Fibroblast of lung (primary cell): ENCODE measurements around the gene AMOTL1. TPM values are rescaled to one million over a fixed set of nuclear protein-coding genes. Genes with fewer than 3 reads are reported as not detected.

Experiments
- DNase-seq, 2 donors: peaks; one replicate each; pipeline versions ENCODE4 v3.0.0 to v3.0.0-alpha.2; 2010; ENCODE audit warnings: low read depth in 2 of 2
- H2AFZ ChIP-seq: 2 replicates; pipeline ENCODE4 v1.5.1; 2012; ENCODE audit warnings: low read length, control low read depth, inconsistent platforms
- H3K27ac ChIP-seq: 2 replicates; pipeline ENCODE4 v1.5.1; 2011; ENCODE audit warnings: low read length, control low read depth; ENCODE audit not compliant: insufficient read depth
- H3K27me3 ChIP-seq: 2 replicates; pipeline ENCODE4 v1.5.1; 2011; ENCODE audit warnings: mild to moderate bottlenecking, low read length; ENCODE audit not compliant: control insufficient read depth, insufficient read depth
- H3K36me3 ChIP-seq: 2 replicates; pipeline ENCODE4 v1.5.1; 2011; ENCODE audit warnings: low read length; ENCODE audit not compliant: control insufficient read depth, insufficient read depth
- H3K4me1 ChIP-seq: 2 replicates; pipeline ENCODE4 v1.5.1; 2011; ENCODE audit warnings: low read length; ENCODE audit not compliant: control insufficient read depth, insufficient read depth; ENCODE audit errors: extremely low read depth
- H3K4me2 ChIP-seq: 2 replicates; pipeline ENCODE4 v1.5.1; 2011; ENCODE audit warnings: low read length, control low read depth; ENCODE audit not compliant: insufficient read depth; ENCODE audit errors: extremely low read depth
- H3K4me3 ChIP-seq, 4 experiments: fragments of 200-600 bp in 1 of 4; sonication (generic) in 1 of 4; replicated peaks in 1 of 4; 2 replicates each; pipeline ENCODE4 v1.5.1; 2011 to 2016; ENCODE audit warnings: low read length in 4 of 4, low read depth in 3 of 4, mild to moderate bottlenecking in 3 of 4, control low read depth in 2 of 4, inconsistent platforms in 1 of 4, mixed read lengths in 1 of 4; ENCODE audit not compliant: insufficient read depth in 1 of 4; ENCODE audit errors: control extremely low read depth in 1 of 4
- H3K79me2 ChIP-seq: 2 replicates; pipeline ENCODE4 v1.5.1; 2012; ENCODE audit warnings: mild to moderate bottlenecking, low read length, inconsistent platforms; ENCODE audit not compliant: control insufficient read depth, insufficient read depth
- H3K9ac ChIP-seq: 2 replicates; pipeline ENCODE4 v1.5.1; 2011; ENCODE audit warnings: mild to moderate bottlenecking, low read length, control low read depth; ENCODE audit not compliant: insufficient read depth
- H3K9me3 ChIP-seq: 2 replicates; pipeline ENCODE4 v1.5.1; 2012; ENCODE audit warnings: low read depth, low read length; ENCODE audit not compliant: control insufficient read depth, insufficient read depth
- H4K20me1 ChIP-seq: 2 replicates; pipeline ENCODE4 v1.5.1; 2011; ENCODE audit warnings: low read length; ENCODE audit not compliant: control insufficient read depth, insufficient read depth; ENCODE audit errors: extremely low read depth
- EZH2 ChIP-seq: IDR thresholded peaks from 2 replicates; pipeline ENCODE4 v1.5.1; 2012; ENCODE audit warnings: low read length, control low read depth, mild to moderate bottlenecking; ENCODE audit errors: missing control alignments
- polyA plus RNA-seq, 2 donors: library from polyadenylated mRNA; depleted of rRNA in 1 of 2; stranded (reverse) in 1 of 2; unstranded in 1 of 2; fragments of >200 nt; gene quantifications; 2 replicates each; pipeline ENCODE4 v1.2.1, GENCODE V29; 2011 to 2012; ENCODE audit warnings: missing spikeins in 1 of 2
- total RNA-seq: library from RNA; depleted of rRNA; stranded (reverse); fragments of >200 nt; gene quantifications from 2 replicates; pipeline ENCODE4 v1.2.1, GENCODE V29; 2014
- TF ChIP-seq, protein P1 (sequence below), 2 donors: IDR thresholded peaks in 1 of 2; conservative IDR thresholded peaks in 1 of 2; 1 replicate in 1 of 2; 2 replicates in 1 of 2; pipeline ENCODE4 v1.5.1; 2011 to 2012; ENCODE audit warnings: low read length in 2 of 2, control low read depth in 1 of 2, inconsistent platforms in 1 of 2, low read depth in 1 of 2, mild to moderate bottlenecking in 1 of 2

The AMOTL1 gene
- total and polyA plus RNA-seq, 2 donors (not counting 1 experiment from before 2014, with no cell fraction given), result 38.0 to 63.7 TPM

GRCh38 chr11:94775567-94776327 lies 7.6 kb downstream of the AMOTL1 start:
- no peak overlapping the region for H2AFZ ChIP-seq
- no peak overlapping the region for H3K9ac ChIP-seq
- H3K27ac ChIP-seq, result no peak overlapping the region
- H3K36me3 ChIP-seq, result no peaks in the 10 kb centered on the region
- H3K4me2 ChIP-seq, result no peak overlapping the region
- H4K20me1 ChIP-seq, result no peaks in the 10 kb centered on the region
- peaks cover 76% of the 10 kb centered on the region for H3K79me2 ChIP-seq
- DNase-seq, result no peak
- H3K9me3 ChIP-seq, result no peaks in the 10 kb centered on the region
- H3K27me3 ChIP-seq, result no peaks in the 10 kb centered on the region
- no peak overlapping the region for H3K4me3 ChIP-seq
- H3K4me1 ChIP-seq, result peaks cover 10% of the 10 kb centered on the region
- TF ChIP-seq, protein P1, sequence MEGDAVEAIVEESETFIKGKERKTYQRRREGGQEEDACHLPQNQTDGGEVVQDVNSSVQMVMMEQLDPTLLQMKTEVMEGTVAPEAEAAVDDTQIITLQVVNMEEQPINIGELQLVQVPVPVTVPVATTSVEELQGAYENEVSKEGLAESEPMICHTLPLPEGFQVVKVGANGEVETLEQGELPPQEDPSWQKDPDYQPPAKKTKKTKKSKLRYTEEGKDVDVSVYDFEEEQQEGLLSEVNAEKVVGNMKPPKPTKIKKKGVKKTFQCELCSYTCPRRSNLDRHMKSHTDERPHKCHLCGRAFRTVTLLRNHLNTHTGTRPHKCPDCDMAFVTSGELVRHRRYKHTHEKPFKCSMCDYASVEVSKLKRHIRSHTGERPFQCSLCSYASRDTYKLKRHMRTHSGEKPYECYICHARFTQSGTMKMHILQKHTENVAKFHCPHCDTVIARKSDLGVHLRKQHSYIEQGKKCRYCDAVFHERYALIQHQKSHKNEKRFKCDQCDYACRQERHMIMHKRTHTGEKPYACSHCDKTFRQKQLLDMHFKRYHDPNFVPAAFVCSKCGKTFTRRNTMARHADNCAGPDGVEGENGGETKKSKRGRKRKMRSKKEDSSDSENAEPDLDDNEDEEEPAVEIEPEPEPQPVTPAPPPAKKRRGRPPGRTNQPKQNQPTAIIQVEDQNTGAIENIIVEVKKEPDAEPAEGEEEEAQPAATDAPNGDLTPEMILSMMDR (conservative IDR thresholded peaks at IDR 0.05 in 1 of 2, IDR thresholded peaks at IDR 0.05 in 1 of 2; ENCODE audit: low read depth in 1 of 2, low read length in 2 of 2), result no peak
- TF ChIP-seq EZH2, result no peak

GRCh38 chr11:94776351-94777321 lies 8.5 kb downstream of the AMOTL1 start:
- Histone ChIP-seq H3K9me3 (no peaks in the 10 kb centered on the region), H3K36me3 (no peaks in the 10 kb centered on the region), H3K79me2 (peaks cover 73% of the 10 kb centered on the region), H3K27ac (no peak overlapping the region), H2AFZ (no peak overlapping the region), H4K20me1 (no peaks in the 10 kb centered on the region), H3K4me2 (peak overlapping the region; percentile 49), H3K4me1 (peaks cover 10% of the 10 kb centered on the region), H3K4me3 (no peak overlapping the region), H3K27me3 (no peaks in the 10 kb centered on the region), H3K9ac (no peak overlapping the region)
- DNase-seq, result peak; percentile 56 to 82
- no peak for TF ChIP-seq EZH2
- TF ChIP-seq, protein P1 (conservative IDR thresholded peaks at IDR 0.05 in 1 of 2, IDR thresholded peaks at IDR 0.05 in 1 of 2; ENCODE audit: low read depth in 1 of 2, low read length in 2 of 2), result no peak

- H3K4me2 ChIP-seq, result peak overlapping the region; percentile 91
- H3K79me2 ChIP-seq, result peaks cover 62% of the 10 kb centered on the region
- H3K27ac ChIP-seq, result peak overlapping the region; percentile 29
- TF ChIP-seq, protein P1 (conservative IDR thresholded peaks at IDR 0.05 in 1 of 2, IDR thresholded peaks at IDR 0.05 in 1 of 2; ENCODE audit: low read depth in 1 of 2, low read length in 2 of 2), result no peak
- no peak for TF ChIP-seq EZH2
- no peak for DNase-seq
- H3K36me3 ChIP-seq, result no peaks in the 10 kb centered on the region
- H3K9me3 ChIP-seq, result no peaks in the 10 kb centered on the region
- no peaks in the 10 kb centered on the region for H4K20me1 ChIP-seq
- H3K4me1 ChIP-seq, result peaks cover 12% of the 10 kb centered on the region
- H3K27me3 ChIP-seq, result no peaks in the 10 kb centered on the region
- peak overlapping the region; percentile 8 to 44 (median 34) for H3K4me3 ChIP-seq
- H3K9ac ChIP-seq, result peak overlapping the region; percentile 47
- no peak overlapping the region for H2AFZ ChIP-seq
These were observed 12.3 kb downstream of the AMOTL1 start for GRCh38 chr11:94780432-94780831.
